K562 (cell line): ENCODE measurements around the gene C19orf85. TPM values are rescaled to one million over a fixed set of nuclear protein-coding genes. Genes with fewer than 3 reads are reported as not detected.

ENCODE experiments used
- AFF4 ChIP-seq: sonication (generic); formaldehyde crosslinking; IDR thresholded peaks from 2 replicates; pipeline ENCODE4 v1.8.0; 2023; ENCODE audit warnings: mild to moderate bottlenecking, missing genetic modification reagents
- JUND ChIP-seq, 2 experiments: IDR thresholded peaks; 2 replicates in 1 of 2; 3 replicates in 1 of 2; pipeline ENCODE4 v1.6.1; 2011; ENCODE audit warnings: borderline replicate concordance in 2 of 2, low read depth in 2 of 2, low read length in 2 of 2, improper control_type of control experiment in 1 of 2, missing biosample characterization in 1 of 2, missing genetic modification characterization in 1 of 2, missing genetic modification reagents in 1 of 2
- MAFK ChIP-seq: IDR thresholded peaks from 2 replicates; pipeline ENCODE4 v1.6.1; 2011; ENCODE audit warnings: low read length, improper control_type of control experiment
- POLR2AphosphoS5 ChIP-seq: IDR thresholded peaks from 2 replicates; pipeline ENCODE4 v1.6.1; 2011; ENCODE audit warnings: mild to moderate bottlenecking, low read depth, low read length, moderate library complexity; ENCODE audit not compliant: control insufficient read depth, insufficient read depth
- POU5F1 ChIP-seq: fragments of 150-350 bp; IDR thresholded peaks from 2 replicates; pipeline ENCODE4 v1.6.1; 2014; ENCODE audit warnings: borderline replicate concordance, low read length, low read depth, mild to moderate bottlenecking; ENCODE audit not compliant: partially characterized antibody
- PTBP1 ChIP-seq: fragments of 200-400 bp; formaldehyde crosslinking; IDR thresholded peaks from 2 replicates; pipeline ENCODE4 v1.6.1; 2017; ENCODE audit warnings: low read depth, low read length
- RREB1 ChIP-seq: fragments of 250-450 bp; sonication (Bioruptor Pico); IDR thresholded peaks from 2 replicates; pipeline ENCODE4 v1.4.0; 2020
- SETDB1 ChIP-seq: IDR thresholded peaks from one replicate; pipeline ENCODE4 v1.6.1; 2012; ENCODE audit warnings: low read length, control low read depth, inconsistent platforms
- SMARCA4 ChIP-seq: fragments of 450-650 bp; IDR thresholded peaks from 2 replicates; pipeline ENCODE4 v1.6.1; 2016
- XRCC4 ChIP-seq: IDR thresholded peaks from one replicate; pipeline ENCODE4 v1.6.1; 2011; ENCODE audit not compliant: insufficient read depth, insufficient read length; ENCODE audit errors: extremely low read depth
- ZNF592 ChIP-seq: fragments of 450-650 bp; IDR thresholded peaks from 2 replicates; pipeline ENCODE4 v1.6.1; 2017; ENCODE audit warnings: antibody characterized with exemption, mild to moderate bottlenecking
- polyA plus RNA-seq, 8 experiments: library from polyadenylated mRNA; depleted of rRNA in 4 of 8; stranded (reverse) in 5 of 8; unstranded in 3 of 8; fragments of >200 nt; fragmentation: Nextera tagmentation in 2 of 8; fragmentation: Illumina TruSeq in 1 of 8; extraction: Ambion mirVana in 2 of 8; extraction: Trizol in 1 of 8; gene quantifications; 2 replicates each; pipeline versions ENCODE4 v1.2.1 to v1.2.3, GENCODE V29; 2011 to 2014; ENCODE audit warnings: inconsistent platforms in 1 of 8, missing spikeins in 1 of 8
- total RNA-seq, 7 experiments: library from RNA; depleted of rRNA in 6 of 7; stranded (reverse); fragments of >200 nt in 6 of 7; fragmentation: Illumina TruSeq in 2 of 7; extraction: Trizol in 2 of 7; gene quantifications; 2 replicates each; pipeline versions ENCODE4 v1.2.1 to v1.2.3, GENCODE V29; 2011 to 2021; ENCODE audit warnings: low replicate concordance in 1 of 7

C19orf85 gene
- total and polyA plus RNA-seq, 9 of the 15 experiments (the other 6 are each of a cell fraction or from before 2014, with no cell fraction given) = not detected

GRCh38 chr19:55486971-55487923, 22.7 kb upstream of the C19orf85 start (continued):
- TF ChIP-seq PTBP1 (no peak), POLR2AphosphoS5 (no peak), ZNF592 (no peak), XRCC4 (no peak), RREB1 (CRISPR knock-in tag) (no peak), JUND (IDR thresholded peaks at IDR 0.05; ENCODE audit: borderline replicate concordance, low read depth, low read length) (peak; percentile 79), JUND (tag; IDR thresholded peaks at IDR 0.05; ENCODE audit: borderline replicate concordance, low read depth, low read length) (no peak; the same call in 2 of the 3 replicates), AFF4 (0 out of 2 replicates have a peak, but pooled peaks have one; percentile 36), SMARCA4 (peak; percentile 53; the same call in 1 of the 2 replicates), SETDB1 (no peak), POU5F1 (no peak), MAFK (no peak)
